Articular chondrocyte of knee joint (primary cell): ENCODE results near the gene C10orf90. TPM values are rescaled to one million over a fixed set of nuclear protein-coding genes. Genes with fewer than 3 reads are reported as not detected.

Experiments
- total RNA-seq: library from RNA; depleted of rRNA; stranded (reverse); fragments of >200 nt; gene quantifications from 2 replicates; pipeline ENCODE4 v1.2.3, GENCODE V29; 2012

The C10orf90 gene, protein sequence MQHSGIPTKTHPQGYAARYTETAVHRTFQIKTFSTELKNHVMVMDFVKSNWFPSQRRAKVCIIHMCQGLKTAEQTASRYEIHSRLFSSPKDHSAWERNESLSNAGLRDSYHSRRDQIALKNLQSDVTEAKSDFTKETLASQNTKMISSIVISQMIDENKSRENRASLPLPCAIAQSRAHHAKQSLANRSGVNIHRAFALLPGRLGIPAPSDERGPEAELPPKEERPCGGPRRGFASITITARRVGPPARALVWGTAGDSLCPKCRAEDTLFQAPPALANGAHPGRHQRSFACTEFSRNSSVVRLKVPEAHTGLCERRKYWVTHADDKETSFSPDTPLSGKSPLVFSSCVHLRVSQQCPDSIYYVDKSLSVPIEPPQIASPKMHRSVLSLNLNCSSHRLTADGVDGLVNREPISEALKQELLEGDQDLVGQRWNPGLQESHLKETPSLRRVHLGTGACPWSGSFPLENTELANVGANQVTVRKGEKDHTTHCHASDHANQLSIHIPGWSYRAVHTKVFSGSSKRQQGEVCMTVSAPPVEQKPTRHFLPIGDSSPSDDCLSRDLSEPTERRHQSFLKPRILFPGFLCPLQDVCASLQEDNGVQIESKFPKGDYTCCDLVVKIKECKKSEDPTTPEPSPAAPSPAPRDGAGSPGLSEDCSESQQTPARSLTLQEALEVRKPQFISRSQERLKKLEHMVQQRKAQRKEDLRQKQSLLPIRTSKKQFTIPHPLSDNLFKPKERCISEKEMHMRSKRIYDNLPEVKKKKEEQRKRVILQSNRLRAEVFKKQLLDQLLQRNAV
- total RNA-seq = 1.6 and 3.9 TPM in 2 replicates

DNA sequence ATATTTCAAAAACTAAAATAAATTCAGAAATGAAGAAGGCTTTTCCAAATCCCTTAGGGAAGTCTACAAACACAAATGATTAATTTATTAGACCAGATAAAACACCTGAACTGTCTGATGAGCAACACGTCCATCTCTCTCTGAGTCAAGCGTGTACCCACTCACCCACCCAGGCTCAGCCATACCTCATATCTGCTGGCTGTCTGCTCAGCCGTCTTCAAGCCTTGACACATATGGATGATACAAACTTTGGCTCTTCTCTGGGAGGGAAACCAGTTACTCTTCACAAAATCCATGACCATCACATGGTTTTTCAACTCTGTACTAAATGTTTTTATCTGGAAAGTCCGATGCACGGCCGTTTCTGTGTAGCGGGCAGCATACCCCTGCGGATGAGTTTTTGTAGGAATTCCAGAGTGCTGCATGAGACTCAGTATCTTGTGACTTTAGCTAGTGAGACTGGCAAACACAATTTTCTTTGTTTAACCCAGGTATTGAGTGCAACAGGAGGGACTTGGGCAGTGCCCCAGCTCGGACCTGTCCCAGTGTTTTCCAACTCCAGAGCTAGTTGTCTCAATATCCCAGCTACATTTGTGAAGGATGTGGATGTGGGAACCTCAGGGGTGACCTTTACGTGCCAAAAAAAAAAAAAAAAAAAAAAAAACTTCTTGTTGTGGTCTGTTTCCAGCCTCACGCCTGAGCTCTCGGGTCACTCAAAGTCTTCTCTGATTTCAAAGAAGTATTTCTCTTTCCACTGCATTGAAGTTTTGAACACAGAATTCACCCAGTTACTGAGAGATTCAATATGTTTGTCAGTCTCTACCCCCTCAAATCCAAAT, at the start of gene C10orf90:
C10orf90 (minus strand) TSS at position 638 of the 839 bp plus-strand sequence; CDS start at position 425, 213 bp downstream.

DNA sequence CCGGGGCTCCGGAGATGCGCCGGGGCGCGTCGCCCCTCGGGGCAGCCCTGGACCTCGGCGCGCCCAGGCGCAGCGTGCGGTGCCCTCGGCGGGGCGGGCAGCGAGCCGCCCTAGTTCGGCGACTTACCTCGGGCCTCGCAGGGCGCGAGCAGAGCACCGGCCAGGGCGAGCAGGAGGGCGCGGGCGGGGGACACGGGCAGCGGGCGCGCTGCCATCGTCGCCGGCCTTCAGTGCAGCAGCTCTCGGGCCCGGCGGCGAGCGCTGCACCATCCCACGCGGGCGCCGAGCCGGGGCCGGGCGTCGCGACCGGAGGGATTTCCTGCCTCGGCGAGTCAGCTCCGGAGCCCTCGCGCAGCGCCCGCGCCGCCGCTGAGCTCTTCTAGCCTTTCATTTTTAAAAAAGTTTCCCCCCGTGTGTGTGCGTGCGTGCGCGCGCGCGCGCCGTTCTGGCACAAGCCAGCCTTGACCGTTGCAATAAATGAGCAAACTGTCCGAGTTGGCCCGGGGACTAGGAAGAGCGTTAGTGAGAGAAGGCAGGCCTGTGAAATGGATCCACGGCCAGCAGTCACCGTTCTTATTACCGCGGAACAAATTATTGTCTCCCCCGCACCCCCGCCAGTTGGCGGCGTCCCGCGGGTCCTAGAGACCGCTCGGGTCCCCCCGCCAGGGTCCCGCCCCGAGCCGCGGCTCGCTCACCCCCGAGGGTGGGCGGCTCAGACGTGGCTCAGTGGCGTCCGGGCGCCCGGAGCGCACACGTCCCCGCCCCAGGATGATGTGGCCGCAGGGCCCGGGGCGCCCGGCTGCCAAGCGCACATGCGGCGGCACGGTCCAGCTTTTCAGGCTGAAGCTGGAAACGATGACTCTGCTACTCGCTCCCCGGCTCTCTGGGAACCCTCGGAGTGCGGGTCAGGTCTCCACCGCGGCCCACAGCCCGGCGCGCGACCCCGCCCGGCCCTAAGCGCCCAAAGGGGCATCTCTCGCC, 282.3 kb downstream of the C10orf90 start, which contains the start of gene ADAM12:
ADAM12 (minus strand) TSS at position 547 of the 981 bp plus-strand sequence; CDS start at position 215, 332 bp downstream.

Other genes starting within 250 kb of the C10orf90 start
- gene DOCK1, start 234.7 kb upstream of the C10orf90 start, total RNA-seq = 78.9 and 102 TPM in 2 replicates